Sigmoid colon (tissue), 7 donors: ENCODE data around the gene PCGF3. TPM values are rescaled to one million over a fixed set of nuclear protein-coding genes. Genes with fewer than 3 reads are reported as not detected.
"Not testable (repeated sequence)": the region's sequence is repeated elsewhere in the genome, so short reads cannot be mapped to it uniquely, and the experiment has no call there.

Source experiments
- DNase-seq: peaks from one replicate; pipeline ENCODE4 v3.0.0-alpha.2; 2019
- H3K27ac ChIP-seq, 4 donors: fragments of 200-600 bp; sonication (generic); one replicate each; pipeline ENCODE4 v1.5.1; 2016 to 2019; ENCODE audit warnings: mild to moderate bottlenecking in 1 of 4
- H3K27me3 ChIP-seq, 3 donors: fragments of 200-600 bp; sonication (generic); one replicate each; pipeline ENCODE4 v1.5.1; 2019; ENCODE audit warnings: mild to moderate bottlenecking in 1 of 3
- H3K36me3 ChIP-seq, 4 donors: fragments of 200-600 bp; sonication (generic); one replicate each; pipeline ENCODE4 v1.5.1; 2016 to 2019
- H3K4me1 ChIP-seq, 4 donors: fragments of 200-600 bp; sonication (generic); one replicate each; pipeline ENCODE4 v1.5.1; 2017 to 2019
- H3K4me3 ChIP-seq, 4 donors: fragments of 200-600 bp; sonication (generic); one replicate each; pipeline ENCODE4 v1.5.1; 2017 to 2019; ENCODE audit warnings: mild to moderate bottlenecking in 2 of 4, moderate library complexity in 1 of 4
- H3K9me3 ChIP-seq, 4 donors: fragments of 200-600 bp in 3 of 4; sonication (generic) in 3 of 4; one replicate each; pipeline versions ENCODE4 v1.5.1 to v1.6.1; 2013 to 2019
- EP300 ChIP-seq, 4 donors: sonication (generic); formaldehyde crosslinking; IDR thresholded peaks; one replicate each; pipeline ENCODE4 v1.6.1; 2017; ENCODE audit warnings: antibody characterized with exemption in 4 of 4
- POLR2A ChIP-seq, 2 donors: fragments of 450-650 bp; IDR thresholded peaks; one replicate each; pipeline ENCODE4 v1.6.1; 2016; ENCODE audit warnings: antibody characterized with exemption in 2 of 2, mild to moderate bottlenecking in 2 of 2, moderate library complexity in 2 of 2
- POLR2AphosphoS5 ChIP-seq, 4 donors: sonication (generic); formaldehyde crosslinking; IDR thresholded peaks; one replicate each; pipeline ENCODE4 v1.6.1; 2017; ENCODE audit warnings: antibody characterized with exemption in 4 of 4
- WGBS, 2 donors: extraction: QIAGEN DNeasy Blood & Tissue Kit; methylation state at CpG; one replicate each; pipeline ENCODE4 v1.1.7; 2013; 5-methylcytosine and 5-hydroxymethylcytosine counted together
- intact Hi-C: fragments of 100-400 bp; cut with DNase I; formaldehyde crosslinking; loops from one replicate; pipeline ENCODE4 v1.15.1; 2023
- polyA plus RNA-seq, 3 donors: library from polyadenylated mRNA; stranded (reverse); fragments of 200-250 nt; gene quantifications; one replicate each; pipeline ENCODE4 v1.2.3, GENCODE V29; 2013
- total RNA-seq, 4 donors: library from RNA; depleted of rRNA; stranded (reverse); fragments of >200 nt; gene quantifications; one replicate each; pipeline ENCODE4 v1.1.0, GENCODE V29; 2016
- TF ChIP-seq, protein P1 (sequence below), 4 experiments: fragments of 450-650 bp in 3 of 4; fragments of 200-600 bp in 1 of 4; IDR thresholded peaks; one replicate each; pipeline ENCODE4 v1.5.1; 2016 to 2019; ENCODE audit warnings: antibody characterized with exemption in 4 of 4, mild to moderate bottlenecking in 3 of 4, moderate library complexity in 2 of 4
- donor health status: healthy with polysubstance abuse.
- donor health status: Bipolar disorder and iron deficiency.
- donor health status: healthy.

Gene PCGF3
- total and polyA plus RNA-seq, 7 donors = 15.6 to 60.1 (median 29.8) TPM

- intact Hi-C loops = no loop called here
- WGBS, 2 donors = 60 to 77% methylated on average over 10 of the region's 10 CpGs
- no peak for DNase-seq
- H3K4me3 ChIP-seq = no peak overlapping the region
- H3K27ac ChIP-seq = no peak overlapping the region
- TF ChIP-seq POLR2AphosphoS5 (IDR thresholded peaks at IDR 0.05) = no peak
- TF ChIP-seq POLR2A (IDR thresholded peaks at IDR 0.05) = no peak
- TF ChIP-seq EP300 (IDR thresholded peaks at IDR 0.05) = no peak
- TF ChIP-seq, protein P1, sequence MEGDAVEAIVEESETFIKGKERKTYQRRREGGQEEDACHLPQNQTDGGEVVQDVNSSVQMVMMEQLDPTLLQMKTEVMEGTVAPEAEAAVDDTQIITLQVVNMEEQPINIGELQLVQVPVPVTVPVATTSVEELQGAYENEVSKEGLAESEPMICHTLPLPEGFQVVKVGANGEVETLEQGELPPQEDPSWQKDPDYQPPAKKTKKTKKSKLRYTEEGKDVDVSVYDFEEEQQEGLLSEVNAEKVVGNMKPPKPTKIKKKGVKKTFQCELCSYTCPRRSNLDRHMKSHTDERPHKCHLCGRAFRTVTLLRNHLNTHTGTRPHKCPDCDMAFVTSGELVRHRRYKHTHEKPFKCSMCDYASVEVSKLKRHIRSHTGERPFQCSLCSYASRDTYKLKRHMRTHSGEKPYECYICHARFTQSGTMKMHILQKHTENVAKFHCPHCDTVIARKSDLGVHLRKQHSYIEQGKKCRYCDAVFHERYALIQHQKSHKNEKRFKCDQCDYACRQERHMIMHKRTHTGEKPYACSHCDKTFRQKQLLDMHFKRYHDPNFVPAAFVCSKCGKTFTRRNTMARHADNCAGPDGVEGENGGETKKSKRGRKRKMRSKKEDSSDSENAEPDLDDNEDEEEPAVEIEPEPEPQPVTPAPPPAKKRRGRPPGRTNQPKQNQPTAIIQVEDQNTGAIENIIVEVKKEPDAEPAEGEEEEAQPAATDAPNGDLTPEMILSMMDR (IDR thresholded peaks at IDR 0.05) = no peak
- peaks cover 0 to 26% (median 16%) of the 10 kb centered on the region in 3 donors for H3K27me3 ChIP-seq
- peaks cover 0 to 14% (median 13%) of the 10 kb centered on the region in 4 donors for H3K4me1 ChIP-seq
- H3K9me3 ChIP-seq = no peaks in the 10 kb centered on the region
- peaks cover 0 to 20% (median 10%) of the 10 kb centered on the region in 4 donors for H3K36me3 ChIP-seq
These were observed 38.1 kb upstream of the PCGF3 start for GRCh38 chr4:667545-667925.

DNA sequence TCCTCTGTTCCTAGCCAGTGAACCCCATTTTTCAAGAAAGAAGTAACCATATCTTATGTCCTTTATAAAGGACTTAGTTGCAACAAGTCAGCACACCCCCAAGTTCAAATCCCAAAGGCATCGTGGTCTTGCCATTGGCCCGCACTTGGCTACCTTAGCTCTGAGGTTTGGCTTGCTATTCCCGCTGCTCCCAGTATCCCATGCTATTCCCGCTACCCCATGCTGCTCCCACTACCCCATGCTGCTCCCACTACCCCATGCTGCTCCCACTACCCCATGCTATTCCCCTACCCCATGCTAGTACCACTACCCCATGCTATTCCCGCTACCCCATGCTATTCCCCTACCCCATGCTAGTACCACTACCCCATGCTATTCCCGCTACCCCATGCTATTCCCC lies 37.4 kb upstream of the PCGF3 start:
- H3K9me3 ChIP-seq, DNase-seq, H3K4me3 ChIP-seq, intact Hi-C loops, H3K27ac ChIP-seq: not testable (repeated sequence)
- peaks cover 0 to 22% (median 15%) of the 10 kb centered on the region in 3 donors for H3K27me3 ChIP-seq
- peaks cover 0 to 17% (median 17%) of the 10 kb centered on the region in 4 donors for H3K4me1 ChIP-seq
- WGBS, 2 donors = 91 to 95% methylated on average over 6 of the region's 6 CpGs
- peaks cover 0 to 25% (median 10%) of the 10 kb centered on the region in 4 donors for H3K36me3 ChIP-seq

- intact Hi-C loops = loop anchor here (5.0 to 10.0 kb wide), 4 partner anchors 112 to 333 kb away; partner anchors contain the start of genes GAK, PIGG, TMEM175 and ZNF141
- not testable (repeated sequence) for DNase-seq, H3K4me3 ChIP-seq, H3K27me3 ChIP-seq, H3K27ac ChIP-seq, H3K9me3 ChIP-seq
- H3K4me1 ChIP-seq = peaks cover 0 to 15% (median 12%) of the 10 kb centered on the region in 4 donors
- 89 to 95% methylated on average over 11 of the region's 11 CpGs for WGBS, 2 donors
- peaks cover 0 to 25% (median 10%) of the 10 kb centered on the region in 4 donors for H3K36me3 ChIP-seq
These were observed 35.6 kb upstream of the PCGF3 start for GRCh38 chr4:669806-670559.

- Histone ChIP-seq H3K36me3 (peaks cover 0 to 25% (median 10%) of the 10 kb centered on the region in 4 donors), H3K27ac (no peak overlapping the region), H3K4me3 (no peak overlapping the region), H3K27me3 (no peaks in the 10 kb centered on the region), H3K4me1 (peaks cover 0 to 27% (median 19%) of the 10 kb centered on the region in 4 donors), H3K9me3 (no peaks in the 10 kb centered on the region)
- DNase-seq = no peak
- intact Hi-C loops = loop anchor here (5.0 to 10.0 kb wide), 4 partner anchors 111 to 334 kb away; partner anchors contain the start of genes GAK, PIGG, TMEM175 and ZNF141
- 95 to 99% methylated on average over 3 of the region's 3 CpGs for WGBS, 2 donors
- no peak for TF ChIP-seq POLR2A (IDR thresholded peaks at IDR 0.05)
- no peak for TF ChIP-seq POLR2AphosphoS5 (IDR thresholded peaks at IDR 0.05)
- TF ChIP-seq, protein P1 (IDR thresholded peaks at IDR 0.05) = no peak
- no peak for TF ChIP-seq EP300 (IDR thresholded peaks at IDR 0.05)
These were observed 33.9 kb upstream of the PCGF3 start for GRCh38 chr4:671769-672168.

DNA sequence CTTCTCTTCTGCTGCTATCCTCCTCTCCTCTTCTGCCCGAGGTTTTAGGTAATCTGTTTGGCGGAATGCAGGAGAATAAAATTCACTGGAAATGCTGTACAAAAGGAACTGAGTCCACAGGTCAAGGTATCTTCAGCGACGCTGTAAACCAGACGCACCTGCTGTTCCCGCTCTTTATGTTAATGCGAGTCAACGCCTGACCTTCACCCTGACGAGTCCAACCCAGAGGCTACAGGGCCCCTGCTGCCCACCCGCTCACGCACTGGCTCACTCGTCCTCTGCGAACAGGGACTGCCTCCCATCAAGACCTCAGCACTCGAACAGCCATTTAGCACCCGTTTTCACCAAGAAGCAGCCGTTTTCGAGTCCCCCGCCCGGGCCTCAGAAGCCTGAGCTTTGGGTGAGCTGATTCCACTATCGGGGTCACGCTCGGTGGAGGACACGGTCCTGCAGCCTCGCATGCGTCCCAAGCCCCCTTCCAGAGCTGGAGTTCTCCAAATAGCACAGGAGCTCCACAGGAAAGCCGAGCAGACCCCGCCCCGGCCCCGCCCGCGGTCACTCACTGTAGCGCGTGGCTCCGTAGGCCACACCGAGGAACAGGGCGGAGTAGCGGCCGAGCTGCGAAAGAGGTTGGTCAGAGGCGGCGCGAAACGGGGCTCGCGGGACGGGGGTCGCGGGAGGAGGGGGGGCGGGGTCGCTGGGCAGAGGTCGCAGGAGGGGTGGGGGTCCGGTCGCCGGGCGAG lies 32.1 kb upstream of the PCGF3 start:
- H3K4me3 ChIP-seq = peak overlapping the region; percentile 84 to 100 (median 96)
- peaks cover 0 to 25% (median 10%) of the 10 kb centered on the region in 4 donors for H3K36me3 ChIP-seq
- no peak for DNase-seq
- H3K4me1 ChIP-seq = peaks cover 0 to 27% (median 19%) of the 10 kb centered on the region in 4 donors
- no peaks in the 10 kb centered on the region for H3K9me3 ChIP-seq
- intact Hi-C loops = loop anchor here (2.0 to 10.0 kb wide), 5 partner anchors 31 to 336 kb away; partner anchors contain the start of genes GAK, PCGF3, PIGG and TMEM175
- peaks cover 0 to 4% (median 0%) of the 10 kb centered on the region in 3 donors for H3K27me3 ChIP-seq
- TF ChIP-seq POLR2A (IDR thresholded peaks at IDR 0.05) (no peak), EP300 (IDR thresholded peaks at IDR 0.05) (no peak), POLR2AphosphoS5 (IDR thresholded peaks at IDR 0.05) (no peak)
- TF ChIP-seq, protein P1 (IDR thresholded peaks at IDR 0.05) = no peak
- peak overlapping the region; percentile 95 to 99 (median 97) for H3K27ac ChIP-seq
- 2 to 9% methylated on average over 55 of the region's 55 CpGs for WGBS, 2 donors
